Measurements from ENCODE around the gene GNA12.
"Not testable (repeated sequence)": the region's sequence is repeated elsewhere in the genome, so short reads cannot be mapped to it uniquely, and the experiment has no call there.

The GNA12 gene

GRCh38 chr7:2861509-2861908 is 17.4 kb upstream of the GNA12 start:
- TF ChIP-seq EZH2 (IDR thresholded peaks at IDR 0.05) (no peak), POLR2AphosphoS5 (IDR thresholded peaks at IDR 0.05; ENCODE audit: borderline replicate concordance, low read depth, low read length) (no peak), FOXP2 (optimal IDR thresholded peaks at IDR 0.05; ENCODE audit: control extremely low read depth, extremely low read length, insufficient read depth) (no peak)
- no peak for DNase-seq (ENCODE audit: low read depth, low spot score)

GRCh38 chr7:2860627-2861133 is 16.6 kb upstream of the GNA12 start:
- H3K27ac ChIP-seq: no peak overlapping the region
- H3K36me3 ChIP-seq (ENCODE audit: insufficient read depth, low read length): no peaks in the 10 kb centered on the region
- H3K9ac ChIP-seq (ENCODE audit: insufficient read length): no peak overlapping the region
- DNase-seq (ENCODE audit: low read depth, low spot score): no peak
- H3K9me3 ChIP-seq (ENCODE audit: low read depth, low read length): no peaks in the 10 kb centered on the region
- no peak overlapping the region for H3K4me3 ChIP-seq
- TF ChIP-seq FOXP2 (optimal IDR thresholded peaks at IDR 0.05; ENCODE audit: control extremely low read depth, extremely low read length, insufficient read depth) (no peak), EZH2 (IDR thresholded peaks at IDR 0.05) (no peak), POLR2AphosphoS5 (IDR thresholded peaks at IDR 0.05; ENCODE audit: borderline replicate concordance, low read depth, low read length) (no peak)

More at GRCh38 chr7:2861509-2861908, 17.4 kb upstream of the GNA12 start:
- no peak overlapping the region for H3K9ac ChIP-seq (ENCODE audit: insufficient read length)
- no peak overlapping the region for H3K4me3 ChIP-seq
- no peaks in the 10 kb centered on the region for H3K36me3 ChIP-seq (ENCODE audit: insufficient read depth, low read length)
- no peak overlapping the region for H3K27ac ChIP-seq
- H3K9me3 ChIP-seq (ENCODE audit: low read depth, low read length): no peaks in the 10 kb centered on the region

GRCh38 chr7:2859952-2860351 is 15.8 kb upstream of the GNA12 start:
- no peaks in the 10 kb centered on the region for H3K9me3 ChIP-seq (ENCODE audit: low read depth, low read length)
- H3K9ac ChIP-seq (ENCODE audit: insufficient read length): no peak overlapping the region
- no peaks in the 10 kb centered on the region for H3K36me3 ChIP-seq (ENCODE audit: insufficient read depth, low read length)
- DNase-seq (ENCODE audit: low read depth, low spot score): no peak
- TF ChIP-seq FOXP2 (optimal IDR thresholded peaks at IDR 0.05; ENCODE audit: control extremely low read depth, extremely low read length, insufficient read depth) (no peak), POLR2AphosphoS5 (IDR thresholded peaks at IDR 0.05; ENCODE audit: borderline replicate concordance, low read depth, low read length) (no peak), EZH2 (IDR thresholded peaks at IDR 0.05) (no peak)
- no peak overlapping the region for H3K27ac ChIP-seq
- no peak overlapping the region for H3K4me3 ChIP-seq

- Histone ChIP-seq H3K4me3 (no peak overlapping the region), H3K9me3 (ENCODE audit: low read depth, low read length) (no peaks in the 10 kb centered on the region), H3K36me3 (ENCODE audit: insufficient read depth, low read length) (no peaks in the 10 kb centered on the region), H3K27ac (no peak overlapping the region), H3K9ac (ENCODE audit: insufficient read length) (no peak overlapping the region)
- no peak for DNase-seq (ENCODE audit: low read depth, low spot score)
- no peak for TF ChIP-seq FOXP2 (optimal IDR thresholded peaks at IDR 0.05; ENCODE audit: control extremely low read depth, extremely low read length, insufficient read depth)
- no peak for TF ChIP-seq POLR2AphosphoS5 (IDR thresholded peaks at IDR 0.05; ENCODE audit: borderline replicate concordance, low read depth, low read length)
- TF ChIP-seq EZH2 (IDR thresholded peaks at IDR 0.05): no peak
Measured at GRCh38 chr7:2858621-2859020, 14.5 kb upstream of the GNA12 start.

- Histone ChIP-seq H3K9ac (ENCODE audit: insufficient read length) (no peak overlapping the region), H3K4me3 (no peak overlapping the region), H3K36me3 (ENCODE audit: insufficient read depth, low read length) (no peaks in the 10 kb centered on the region), H3K27ac (no peak overlapping the region), H3K9me3 (ENCODE audit: low read depth, low read length) (no peaks in the 10 kb centered on the region)
- TF ChIP-seq EZH2 (IDR thresholded peaks at IDR 0.05) (no peak), POLR2AphosphoS5 (IDR thresholded peaks at IDR 0.05; ENCODE audit: borderline replicate concordance, low read depth, low read length) (no peak), FOXP2 (optimal IDR thresholded peaks at IDR 0.05; ENCODE audit: control extremely low read depth, extremely low read length, insufficient read depth) (no peak)
- DNase-seq (ENCODE audit: low read depth, low spot score): no peak
Measured at GRCh38 chr7:2856388-2857169, 12.5 kb upstream of the GNA12 start.

- Histone ChIP-seq H3K9ac (ENCODE audit: insufficient read length) (no peak overlapping the region), H3K27ac (no peak overlapping the region), H3K36me3 (ENCODE audit: insufficient read depth, low read length) (no peaks in the 10 kb centered on the region), H3K9me3 (ENCODE audit: low read depth, low read length) (no peaks in the 10 kb centered on the region), H3K4me3 (no peak overlapping the region)
- TF ChIP-seq POLR2AphosphoS5 (IDR thresholded peaks at IDR 0.05; ENCODE audit: borderline replicate concordance, low read depth, low read length) (no peak), EZH2 (IDR thresholded peaks at IDR 0.05) (no peak), FOXP2 (optimal IDR thresholded peaks at IDR 0.05; ENCODE audit: control extremely low read depth, extremely low read length, insufficient read depth) (no peak)
- DNase-seq (ENCODE audit: low read depth, low spot score): no peak
Measured at GRCh38 chr7:2855386-2855785, 11.3 kb upstream of the GNA12 start.

GRCh38 chr7:2853552-2853951 is 9.4 kb upstream of the GNA12 start:
- not testable (repeated sequence) for DNase-seq (ENCODE audit: low read depth, low spot score); H3K9ac ChIP-seq (ENCODE audit: insufficient read length); H3K9me3 ChIP-seq (ENCODE audit: low read depth, low read length); H3K36me3 ChIP-seq (ENCODE audit: insufficient read depth, low read length); H3K4me3 ChIP-seq; H3K27ac ChIP-seq

- no peak overlapping the region for H3K9ac ChIP-seq (ENCODE audit: insufficient read length)
- no peak overlapping the region for H3K27ac ChIP-seq
- H3K4me3 ChIP-seq: no peak overlapping the region
- DNase-seq (ENCODE audit: low read depth, low spot score): no peak
- no peaks in the 10 kb centered on the region for H3K36me3 ChIP-seq (ENCODE audit: insufficient read depth, low read length)
- no peaks in the 10 kb centered on the region for H3K9me3 ChIP-seq (ENCODE audit: low read depth, low read length)
- TF ChIP-seq POLR2AphosphoS5 (IDR thresholded peaks at IDR 0.05; ENCODE audit: borderline replicate concordance, low read depth, low read length): no peak
- no peak for TF ChIP-seq EZH2 (IDR thresholded peaks at IDR 0.05)
- TF ChIP-seq FOXP2 (optimal IDR thresholded peaks at IDR 0.05; ENCODE audit: control extremely low read depth, extremely low read length, insufficient read depth): no peak
Measured at GRCh38 chr7:2853147-2853546, 9.0 kb upstream of the GNA12 start.

- no peak for DNase-seq (ENCODE audit: low read depth, low spot score)
- Histone ChIP-seq H3K9me3 (ENCODE audit: low read depth, low read length) (no peaks in the 10 kb centered on the region), H3K27ac (no peak overlapping the region), H3K9ac (ENCODE audit: insufficient read length) (no peak overlapping the region), H3K4me3 (no peak overlapping the region), H3K36me3 (ENCODE audit: insufficient read depth, low read length) (no peaks in the 10 kb centered on the region)
- TF ChIP-seq EZH2 (IDR thresholded peaks at IDR 0.05): no peak
- no peak for TF ChIP-seq FOXP2 (optimal IDR thresholded peaks at IDR 0.05; ENCODE audit: control extremely low read depth, extremely low read length, insufficient read depth)
- TF ChIP-seq POLR2AphosphoS5 (IDR thresholded peaks at IDR 0.05; ENCODE audit: borderline replicate concordance, low read depth, low read length): no peak
Measured at GRCh38 chr7:2851497-2851896, 7.4 kb upstream of the GNA12 start.

Measured in SK-N-MC (cell line).